ENCODE results near the gene RGS3. TPM values are rescaled to one million over a fixed set of nuclear protein-coding genes. Genes with fewer than 3 reads are reported as not detected.

Gene RGS3
- total and polyA plus RNA-seq, 10 of the 15 experiments (the other 5 are each of a cell fraction or from before 2014, with no cell fraction given), result 2.9 to 138 (median 28.8) TPM

GRCh38 chr9:113600023-113600823, 136.7 kb downstream of the RGS3 start (continued):
- no peak for TF ChIP-seq PRDM15 (CRISPR knock-in tag; IDR thresholded peaks at IDR 0.05)

GRCh38 chr9:113600871-113601614, 137.5 kb downstream of the RGS3 start:
- H3K9ac ChIP-seq (ENCODE audit: control insufficient read depth, insufficient read depth, low read length), result no peak overlapping the region
- ChIA-PET CTCF (interaction anchor here (1.2 to 6.1 kb wide), 2 partner anchors 9 to 56 kb away, joined by 6 to 62 read pairs; no protein-coding TSS in a partner anchor), SMC1A (ENCODE audit: uncharacterized antibody, unreplicated experiment) (interaction anchor here (1.1 to 4.4 kb wide), 5 partner anchors 8 to 155 kb away, joined by 3 to 28 read pairs (median 13); no protein-coding TSS in a partner anchor), POLR2A (no interaction called here), RAD21 (ENCODE audit: unreplicated experiment) (no interaction called here)
- TF ChIP-seq SUPT20H (IDR thresholded peaks at IDR 0.05; ENCODE audit: borderline replicate concordance, control insufficient read depth, low read depth, low read length), result no peak
- no peak for TF ChIP-seq ASH2L (IDR thresholded peaks at IDR 0.05; ENCODE audit: borderline replicate concordance, low read depth)
- TF ChIP-seq BRCA1 (IDR thresholded peaks at IDR 0.05; ENCODE audit: low read depth, low read length), result no peak
- TF ChIP-seq SMAD1 (IDR thresholded peaks at IDR 0.05; ENCODE audit: low read depth, partially characterized antibody), result no peak
- no peak for TF ChIP-seq E4F1 (IDR thresholded peaks at IDR 0.05; ENCODE audit: borderline replicate concordance, partially characterized antibody)
- no peak overlapping the region for H2AFZ ChIP-seq (ENCODE audit: control insufficient read depth, low read depth, low read length)
- no peak overlapping the region for H3K4me3 ChIP-seq
- in situ Hi-C loops (cut with MboI), result no loop called here
- H4K20me1 ChIP-seq (ENCODE audit: control insufficient read depth, insufficient read depth), result no peaks in the 10 kb centered on the region
- no peaks in the 10 kb centered on the region for H3K27me3 ChIP-seq (replicated peaks in 1 of 2; ENCODE audit: control insufficient read depth in 2 of 2, insufficient read depth in 2 of 2, low read length in 1 of 2)
- BruUV-seq (replicated peaks), result no TSS peak
- no peak overlapping the region for H3K4me2 ChIP-seq (ENCODE audit: control insufficient read depth, insufficient read depth)
- peaks cover 7% of the 10 kb centered on the region; the same call in 1 of the 2 replicates for H3K4me1 ChIP-seq (ENCODE audit: control insufficient read depth, insufficient read depth, low read length)
- peaks cover 3 to 7% of the 10 kb centered on the region in 2 experiments; a peak in 3 of 4 replicates for H3K36me3 ChIP-seq (ENCODE audit: control insufficient read depth in 2 of 2, insufficient read depth in 2 of 2, low read length in 1 of 2)
- no peaks in the 10 kb centered on the region for H3K79me2 ChIP-seq (ENCODE audit: control insufficient read depth, insufficient read depth, low read length)
- 12% methylated on average over 4 of the region's 5 CpGs for WGBS (ENCODE audit: insufficient coverage, insufficient replicate concordance, low lambda C conversion rate, missing lambda C conversion rate)
- FAIRE-seq (no peak), DNase-seq (ENCODE audit: low read depth, low spot score) (no peak), ATAC-seq (no peak)
- H3K9me3 ChIP-seq (replicated peaks; ENCODE audit: control insufficient read depth, insufficient read depth, low read length), result no peaks in the 10 kb centered on the region
- H3K27ac ChIP-seq (ENCODE audit: control insufficient read depth, insufficient read depth), result no peak overlapping the region
- intact Hi-C loops (cut with micrococcal nuclease; ENCODE audit: unreplicated experiment), result no loop called here

Data from GM12878 (cell line).